ENCODE measurements around the gene SEMA3E. TPM values are rescaled to one million over a fixed set of nuclear protein-coding genes. Genes with fewer than 3 reads are reported as not detected.

SEMA3E gene
- total and polyA plus RNA-seq, 5 donors from 2014 or later = not detected

- Histone ChIP-seq H3K4me3 (ENCODE audit: low read depth, low read length) (no peak overlapping the region), H3K36me3 (ENCODE audit: control insufficient read depth, insufficient read depth, low read length) (no peaks in the 10 kb centered on the region), H3K9me3 (ENCODE audit: control insufficient read depth in 2 of 2, low read length in 2 of 2) (peaks cover 0 to 5% of the 10 kb centered on the region in 2 experiments), H3K27me3 (ENCODE audit: control insufficient read depth, insufficient read depth, low read length) (no peaks in the 10 kb centered on the region), H3K27ac (ENCODE audit: insufficient read depth, low read length, poor library complexity, severe bottlenecking) (no peak overlapping the region), H3K4me1 (ENCODE audit: control insufficient read depth, insufficient read depth, low read length, poor library complexity, severe bottlenecking) (no peaks in the 10 kb centered on the region)
- Mint-ChIP-seq H3K27ac (no peak overlapping the region), H3K4me3 (no peak overlapping the region), H3K9me3 (peaks cover 0 to 15% (median 8%) of the 10 kb centered on the region in 7 donors), H3K4me1 (no peaks in the 10 kb centered on the region), H3K27me3 (no peaks in the 10 kb centered on the region), H3K36me3 (no peaks in the 10 kb centered on the region)
- ATAC-seq (ENCODE audit: low read depth in 2 of 2) = no peak
- no peak for DNase-seq
Observed at GRCh38 chr7:83337050-83337449, 311.9 kb downstream of the SEMA3E start.

- H3K36me3 Mint-ChIP-seq = no peaks in the 10 kb centered on the region
- H3K36me3 ChIP-seq (ENCODE audit: control insufficient read depth, insufficient read depth, low read length) = no peaks in the 10 kb centered on the region
- H3K4me1 Mint-ChIP-seq = no peaks in the 10 kb centered on the region
- H3K4me1 ChIP-seq (ENCODE audit: control insufficient read depth, insufficient read depth, low read length, poor library complexity, severe bottlenecking) = no peaks in the 10 kb centered on the region
- H3K4me3 ChIP-seq (ENCODE audit: low read depth, low read length) = no peak overlapping the region
- DNase-seq = no peak
- no peak overlapping the region for H3K27ac ChIP-seq (ENCODE audit: insufficient read depth, low read length, poor library complexity, severe bottlenecking)
- H3K4me3 Mint-ChIP-seq = no peak overlapping the region
- no peak for ATAC-seq (ENCODE audit: low read depth in 2 of 2)
- H3K27me3 Mint-ChIP-seq = no peaks in the 10 kb centered on the region
- H3K27ac Mint-ChIP-seq = no peak overlapping the region
- H3K9me3 Mint-ChIP-seq = peaks cover 0 to 14% (median 4%) of the 10 kb centered on the region in 7 donors
- peaks cover 0 to 2% of the 10 kb centered on the region in 2 experiments for H3K9me3 ChIP-seq (ENCODE audit: control insufficient read depth in 2 of 2, low read length in 2 of 2)
- H3K27me3 ChIP-seq (ENCODE audit: control insufficient read depth, insufficient read depth, low read length) = no peaks in the 10 kb centered on the region
Observed at GRCh38 chr7:83326223-83326622, 322.7 kb downstream of the SEMA3E start.

GRCh38 chr7:83325083-83325482 lies 323.9 kb downstream of the SEMA3E start:
- peaks cover 0 to 2% of the 10 kb centered on the region in 2 experiments for H3K9me3 ChIP-seq (ENCODE audit: control insufficient read depth in 2 of 2, low read length in 2 of 2)
- ATAC-seq (ENCODE audit: low read depth in 2 of 2) = no peak
- Mint-ChIP-seq H3K4me1 (no peaks in the 10 kb centered on the region), H3K36me3 (no peaks in the 10 kb centered on the region), H3K9me3 (peaks cover 0 to 10% (median 0%) of the 10 kb centered on the region in 7 donors), H3K4me3 (no peak overlapping the region), H3K27me3 (no peaks in the 10 kb centered on the region), H3K27ac (no peak overlapping the region)
- H3K4me1 ChIP-seq (ENCODE audit: control insufficient read depth, insufficient read depth, low read length, poor library complexity, severe bottlenecking) = no peaks in the 10 kb centered on the region
- no peak for DNase-seq
- H3K4me3 ChIP-seq (ENCODE audit: low read depth, low read length) = no peak overlapping the region
- no peaks in the 10 kb centered on the region for H3K36me3 ChIP-seq (ENCODE audit: control insufficient read depth, insufficient read depth, low read length)
- no peak overlapping the region for H3K27ac ChIP-seq (ENCODE audit: insufficient read depth, low read length, poor library complexity, severe bottlenecking)
- no peaks in the 10 kb centered on the region for H3K27me3 ChIP-seq (ENCODE audit: control insufficient read depth, insufficient read depth, low read length)

GRCh38 chr7:83324596-83324995 lies 324.3 kb downstream of the SEMA3E start:
- H3K27me3 Mint-ChIP-seq = no peaks in the 10 kb centered on the region
- Histone ChIP-seq H3K36me3 (ENCODE audit: control insufficient read depth, insufficient read depth, low read length) (no peaks in the 10 kb centered on the region), H3K9me3 (ENCODE audit: control insufficient read depth in 2 of 2, low read length in 2 of 2) (peaks cover 0 to 2% of the 10 kb centered on the region in 2 experiments), H3K27me3 (ENCODE audit: control insufficient read depth, insufficient read depth, low read length) (no peaks in the 10 kb centered on the region), H3K4me1 (ENCODE audit: control insufficient read depth, insufficient read depth, low read length, poor library complexity, severe bottlenecking) (no peaks in the 10 kb centered on the region), H3K4me3 (ENCODE audit: low read depth, low read length) (no peak overlapping the region), H3K27ac (ENCODE audit: insufficient read depth, low read length, poor library complexity, severe bottlenecking) (no peak overlapping the region)
- H3K36me3 Mint-ChIP-seq = no peaks in the 10 kb centered on the region
- ATAC-seq (ENCODE audit: low read depth in 2 of 2) = no peak
- H3K4me1 Mint-ChIP-seq = no peaks in the 10 kb centered on the region
- H3K27ac Mint-ChIP-seq = no peak overlapping the region
- H3K9me3 Mint-ChIP-seq = peaks cover 0 to 10% (median 0%) of the 10 kb centered on the region in 7 donors
- H3K4me3 Mint-ChIP-seq = no peak overlapping the region
- DNase-seq = no peak

GRCh38 chr7:83321011-83321410 lies 327.9 kb downstream of the SEMA3E start:
- H3K27ac Mint-ChIP-seq = no peak overlapping the region
- H3K36me3 ChIP-seq (ENCODE audit: control insufficient read depth, insufficient read depth, low read length) = no peaks in the 10 kb centered on the region
- no peaks in the 10 kb centered on the region for H3K27me3 ChIP-seq (ENCODE audit: control insufficient read depth, insufficient read depth, low read length)
- H3K27ac ChIP-seq (ENCODE audit: insufficient read depth, low read length, poor library complexity, severe bottlenecking) = no peak overlapping the region
- DNase-seq = no peak
- H3K4me3 ChIP-seq (ENCODE audit: low read depth, low read length) = no peak overlapping the region
- ATAC-seq (ENCODE audit: low read depth in 2 of 2) = no peak
- H3K36me3 Mint-ChIP-seq = no peaks in the 10 kb centered on the region
- peaks cover 0 to 5% of the 10 kb centered on the region in 2 experiments for H3K9me3 ChIP-seq (ENCODE audit: control insufficient read depth in 2 of 2, low read length in 2 of 2)
- no peaks in the 10 kb centered on the region for H3K4me1 ChIP-seq (ENCODE audit: control insufficient read depth, insufficient read depth, low read length, poor library complexity, severe bottlenecking)
- H3K9me3 Mint-ChIP-seq = peaks cover 0 to 10% (median 2%) of the 10 kb centered on the region in 7 donors
- no peak overlapping the region for H3K4me3 Mint-ChIP-seq
- H3K27me3 Mint-ChIP-seq = no peaks in the 10 kb centered on the region
- H3K4me1 Mint-ChIP-seq = no peaks in the 10 kb centered on the region

GRCh38 chr7:83313931-83314330 lies 335.0 kb downstream of the SEMA3E start:
- Histone ChIP-seq H3K36me3 (ENCODE audit: control insufficient read depth, insufficient read depth, low read length) (no peaks in the 10 kb centered on the region), H3K27me3 (ENCODE audit: control insufficient read depth, insufficient read depth, low read length) (no peaks in the 10 kb centered on the region), H3K4me3 (ENCODE audit: low read depth, low read length) (no peak overlapping the region), H3K9me3 (ENCODE audit: control insufficient read depth in 2 of 2, low read length in 2 of 2) (no peaks in the 10 kb centered on the region), H3K27ac (ENCODE audit: insufficient read depth, low read length, poor library complexity, severe bottlenecking) (no peak overlapping the region), H3K4me1 (ENCODE audit: control insufficient read depth, insufficient read depth, low read length, poor library complexity, severe bottlenecking) (no peaks in the 10 kb centered on the region)
- Mint-ChIP-seq H3K9me3 (peaks cover 2 to 10% (median 5%) of the 10 kb centered on the region in 7 donors), H3K27ac (no peak overlapping the region), H3K27me3 (no peaks in the 10 kb centered on the region), H3K4me3 (no peak overlapping the region), H3K4me1 (no peaks in the 10 kb centered on the region), H3K36me3 (no peaks in the 10 kb centered on the region)
- no peak for ATAC-seq (ENCODE audit: low read depth in 2 of 2)
- DNase-seq = no peak
